ENCODE measurements around the gene SYNPO.

Gene SYNPO

GRCh38 chr5:150653762-150654556, 13.5 kb downstream of the SYNPO start:
- no peak for FAIRE-seq
- DNase-seq (ENCODE audit: insufficient read length, low spot score), result no peak

- FAIRE-seq (no peak), DNase-seq (ENCODE audit: insufficient read length, low spot score) (no peak)
These were observed 14.8 kb downstream of the SYNPO start for GRCh38 chr5:150655221-150655620.

- FAIRE-seq, result no peak
- DNase-seq (ENCODE audit: insufficient read length, low spot score), result peak; percentile 95
These were observed 16.0 kb downstream of the SYNPO start for GRCh38 chr5:150656191-150657132.

- FAIRE-seq (no peak), DNase-seq (ENCODE audit: insufficient read length, low spot score) (no peak)
These were observed 17.7 kb downstream of the SYNPO start for GRCh38 chr5:150658121-150658520.

- DNase-seq (ENCODE audit: insufficient read length, low spot score), result no peak
These were observed 18.3 kb downstream of the SYNPO start for GRCh38 chr5:150658699-150659265.

GRCh38 chr5:150659360-150660107, 19.1 kb downstream of the SYNPO start:
- DNase-seq (ENCODE audit: insufficient read length, low spot score) (no peak), FAIRE-seq (no peak)

More at GRCh38 chr5:150658699-150659265, 18.3 kb downstream of the SYNPO start:
- no peak for FAIRE-seq

GRCh38 chr5:150660108-150660831, 19.8 kb downstream of the SYNPO start:
- FAIRE-seq, result no peak
- no peak for DNase-seq (ENCODE audit: insufficient read length, low spot score)

- FAIRE-seq, result no peak
These were observed 20.6 kb downstream of the SYNPO start, which contains the start of gene MYOZ3 for GRCh38 chr5:150661086-150661485. Gene MYOZ3, plus strand, starts transcription at chr5:150661251. Its CDS starts 1,691 bp downstream, at chr5:150662942.

GRCh38 chr5:150661821-150662596, 21.5 kb downstream of the SYNPO start:
- DNase-seq (ENCODE audit: insufficient read length, low spot score) (no peak), FAIRE-seq (no peak)

More at GRCh38 chr5:150661086-150661485, 20.6 kb downstream of the SYNPO start, which contains the start of gene MYOZ3:
- DNase-seq (ENCODE audit: insufficient read length, low spot score), result no peak

- FAIRE-seq (no peak), DNase-seq (ENCODE audit: insufficient read length, low spot score) (no peak)
These were observed 22.5 kb downstream of the SYNPO start for GRCh38 chr5:150662731-150663516.

- DNase-seq (ENCODE audit: insufficient read length, low spot score) (no peak), FAIRE-seq (no peak)
These were observed 23.5 kb downstream of the SYNPO start for GRCh38 chr5:150663936-150664335.

- FAIRE-seq, result no peak
- DNase-seq (ENCODE audit: insufficient read length, low spot score), result no peak
These were observed 24.6 kb downstream of the SYNPO start for GRCh38 chr5:150665044-150665443.

GRCh38 chr5:150670275-150670947, 30.0 kb downstream of the SYNPO start:
- no peak for DNase-seq (ENCODE audit: insufficient read length, low spot score)
- FAIRE-seq, result no peak

GRCh38 chr5:150670948-150671310, 30.5 kb downstream of the SYNPO start:
- DNase-seq (ENCODE audit: insufficient read length, low spot score) (no peak), FAIRE-seq (no peak)

GRCh38 chr5:150671509-150672236, 31.2 kb downstream of the SYNPO start:
- FAIRE-seq, result no peak

GRCh38 chr5:150672237-150672883, 31.9 kb downstream of the SYNPO start:
- FAIRE-seq, result no peak
- DNase-seq (ENCODE audit: insufficient read length, low spot score), result no peak

More at GRCh38 chr5:150671509-150672236, 31.2 kb downstream of the SYNPO start:
- DNase-seq (ENCODE audit: insufficient read length, low spot score), result no peak
